ENCODE measurements around the gene SLC35C1.

- peak; percentile 31 for TF ChIP-seq CTCF (IDR thresholded peaks at IDR 0.05; ENCODE audit: low read length)
- no peak for TF ChIP-seq EZH2phosphoT487 (IDR thresholded peaks at IDR 0.05; ENCODE audit: low read length)
These were observed 43.0 kb downstream of the SLC35C1 start for GRCh38 chr11:45847911-45848316.

Measured in MM.1S (cell line).